Peyer's patch (tissue), 4 donors: ENCODE measurements around the gene URGCP. TPM values are rescaled to one million over a fixed set of nuclear protein-coding genes. Genes with fewer than 3 reads are reported as not detected.

Source experiments
- DNase-seq, 3 donors: peaks; one replicate each; pipeline ENCODE4 v3.0.0-alpha.2; 2017 to 2019
- H3K27ac ChIP-seq, 4 donors: fragments of 200-600 bp; sonication (generic); one replicate each; pipeline ENCODE4 v1.5.1; 2016 to 2019
- H3K27me3 ChIP-seq, 2 donors: fragments of 200-600 bp; sonication (generic); one replicate each; pipeline ENCODE4 v1.5.1; 2019
- H3K36me3 ChIP-seq, 3 donors: fragments of 200-600 bp; sonication (generic); one replicate each; pipeline ENCODE4 v1.5.1; 2016 to 2019
- H3K4me1 ChIP-seq, 4 donors: fragments of 200-600 bp; sonication (generic); one replicate each; pipeline ENCODE4 v1.5.1; 2016 to 2019
- H3K4me3 ChIP-seq, 4 donors: fragments of 200-600 bp; sonication (generic); 1 replicate in 3 of 4; 2 replicates in 1 of 4; pipeline ENCODE4 v1.5.1; 2016 to 2019; ENCODE audit warnings: mild to moderate bottlenecking in 1 of 4
- H3K9me3 ChIP-seq, 4 donors: fragments of 200-600 bp; sonication (generic); one replicate each; pipeline ENCODE4 v1.5.1; 2016 to 2019; ENCODE audit warnings: mild to moderate bottlenecking in 1 of 4
- POLR2A ChIP-seq, 2 donors: fragments of 450-650 bp; IDR thresholded peaks; one replicate each; pipeline ENCODE4 v1.5.1; 2017; ENCODE audit warnings: antibody characterized with exemption in 2 of 2, mild to moderate bottlenecking in 2 of 2, moderate library complexity in 2 of 2
- total RNA-seq, 4 donors: library from RNA; depleted of rRNA; stranded (reverse); fragments of >200 nt; gene quantifications; one replicate each; pipeline ENCODE4 v1.1.0, GENCODE V29; 2016
- TF ChIP-seq, protein P1 (sequence below), 6 experiments: fragments of 450-650 bp in 4 of 6; fragments of 200-600 bp in 2 of 6; sonication (generic) in 1 of 6; IDR thresholded peaks; one replicate each; pipeline ENCODE4 v1.5.1; 2017 to 2019; ENCODE audit warnings: antibody characterized with exemption in 6 of 6, mild to moderate bottlenecking in 3 of 6, moderate library complexity in 1 of 6

URGCP gene
- total RNA-seq, 4 donors from 2014 or later: 43.7 to 91.0 (median 80.3) TPM

DNA sequence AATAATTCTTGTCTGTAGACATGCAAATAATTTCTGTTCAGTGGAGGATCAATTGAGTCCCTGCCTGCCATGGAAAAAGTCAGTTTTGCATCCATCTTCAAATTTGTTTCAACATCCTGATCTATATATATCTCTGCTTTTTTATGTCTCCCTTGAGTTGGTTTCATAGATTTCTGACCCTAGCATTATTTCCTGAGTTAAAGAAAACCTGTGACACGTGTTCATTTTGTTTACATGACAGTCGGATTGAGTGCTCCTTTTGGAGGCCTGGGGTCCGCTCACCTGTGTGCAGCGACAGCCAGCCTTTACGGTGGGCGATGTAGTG, 37.8 kb downstream of the URGCP start:
- H3K36me3 ChIP-seq: peaks cover 0 to 16% (median 0%) of the 10 kb centered on the region in 3 donors
- peak overlapping the region; percentile 79 to 95 (median 88) for H3K4me3 ChIP-seq
- no peaks in the 10 kb centered on the region for H3K9me3 ChIP-seq
- H3K27me3 ChIP-seq: no peaks in the 10 kb centered on the region
- DNase-seq: no peak
- no peak for TF ChIP-seq POLR2A (IDR thresholded peaks at IDR 0.05)
- peaks cover 0 to 33% (median 5%) of the 10 kb centered on the region in 4 donors for H3K4me1 ChIP-seq
- H3K27ac ChIP-seq: peak overlapping the region; percentile 77 to 87 (median 82)

DNA sequence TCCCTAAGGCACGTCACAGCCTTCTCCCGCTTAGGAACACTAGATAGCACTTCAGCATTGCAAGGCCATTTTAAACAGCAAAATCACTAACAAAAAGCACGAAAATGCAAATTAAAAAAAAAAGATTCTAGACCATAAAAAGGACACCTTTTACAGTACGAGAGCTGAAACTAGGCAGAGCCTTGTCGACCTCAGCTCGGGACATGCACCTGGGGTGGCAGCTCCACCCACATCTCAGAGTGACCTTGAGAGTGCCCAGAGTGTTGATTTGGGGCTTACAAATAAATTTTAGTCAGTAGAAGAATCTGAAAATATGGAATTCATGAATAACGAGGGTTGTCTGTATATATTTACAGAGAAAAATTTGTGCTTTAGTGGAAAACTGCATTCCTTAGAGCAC, 38.2 kb downstream of the URGCP start:
- peak overlapping the region in 2 of 4 donors; percentile 87 to 95 for H3K4me3 ChIP-seq
- peaks cover 0 to 28% (median 4%) of the 10 kb centered on the region in 4 donors for H3K4me1 ChIP-seq
- no peak for TF ChIP-seq POLR2A (IDR thresholded peaks at IDR 0.05)
- TF ChIP-seq, protein P1, sequence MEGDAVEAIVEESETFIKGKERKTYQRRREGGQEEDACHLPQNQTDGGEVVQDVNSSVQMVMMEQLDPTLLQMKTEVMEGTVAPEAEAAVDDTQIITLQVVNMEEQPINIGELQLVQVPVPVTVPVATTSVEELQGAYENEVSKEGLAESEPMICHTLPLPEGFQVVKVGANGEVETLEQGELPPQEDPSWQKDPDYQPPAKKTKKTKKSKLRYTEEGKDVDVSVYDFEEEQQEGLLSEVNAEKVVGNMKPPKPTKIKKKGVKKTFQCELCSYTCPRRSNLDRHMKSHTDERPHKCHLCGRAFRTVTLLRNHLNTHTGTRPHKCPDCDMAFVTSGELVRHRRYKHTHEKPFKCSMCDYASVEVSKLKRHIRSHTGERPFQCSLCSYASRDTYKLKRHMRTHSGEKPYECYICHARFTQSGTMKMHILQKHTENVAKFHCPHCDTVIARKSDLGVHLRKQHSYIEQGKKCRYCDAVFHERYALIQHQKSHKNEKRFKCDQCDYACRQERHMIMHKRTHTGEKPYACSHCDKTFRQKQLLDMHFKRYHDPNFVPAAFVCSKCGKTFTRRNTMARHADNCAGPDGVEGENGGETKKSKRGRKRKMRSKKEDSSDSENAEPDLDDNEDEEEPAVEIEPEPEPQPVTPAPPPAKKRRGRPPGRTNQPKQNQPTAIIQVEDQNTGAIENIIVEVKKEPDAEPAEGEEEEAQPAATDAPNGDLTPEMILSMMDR (IDR thresholded peaks at IDR 0.05): no peak
- H3K27me3 ChIP-seq: no peaks in the 10 kb centered on the region
- H3K27ac ChIP-seq: peak overlapping the region in 1 of 4 donors; percentile 77
- DNase-seq: no peak
- no peaks in the 10 kb centered on the region for H3K9me3 ChIP-seq
- H3K36me3 ChIP-seq: peaks cover 0 to 16% (median 0%) of the 10 kb centered on the region in 3 donors

DNA sequence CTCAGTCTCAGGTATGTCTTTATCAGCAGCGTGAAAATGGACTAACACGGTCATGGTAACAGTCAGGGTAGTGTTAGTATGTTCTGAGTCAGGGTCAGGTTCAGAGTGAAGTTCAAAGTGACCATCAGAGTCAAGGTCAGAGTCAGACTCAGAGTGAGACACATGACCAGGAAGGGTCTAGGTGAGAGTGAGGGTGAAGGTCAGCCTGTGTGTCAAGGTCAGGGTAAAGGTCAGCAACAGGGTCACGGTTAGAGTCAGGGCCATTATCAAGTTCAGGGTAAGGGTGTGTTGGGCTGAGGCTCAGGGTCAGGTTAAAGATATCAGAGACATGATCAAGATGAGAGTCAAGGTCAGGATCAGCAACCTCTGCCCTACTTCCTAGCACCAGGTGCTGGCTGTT, 41.1 kb downstream of the URGCP start:
- peaks cover 0 to 15% (median 2%) of the 10 kb centered on the region in 4 donors for H3K4me1 ChIP-seq
- TF ChIP-seq, protein P1 (IDR thresholded peaks at IDR 0.05): no peak
- no peak for TF ChIP-seq POLR2A (IDR thresholded peaks at IDR 0.05)
- H3K4me3 ChIP-seq: no peak overlapping the region
- no peak for DNase-seq
- H3K36me3 ChIP-seq: peaks cover 0 to 16% (median 0%) of the 10 kb centered on the region in 3 donors
- no peaks in the 10 kb centered on the region for H3K9me3 ChIP-seq
- no peak overlapping the region for H3K27ac ChIP-seq
- H3K27me3 ChIP-seq: no peaks in the 10 kb centered on the region

DNA sequence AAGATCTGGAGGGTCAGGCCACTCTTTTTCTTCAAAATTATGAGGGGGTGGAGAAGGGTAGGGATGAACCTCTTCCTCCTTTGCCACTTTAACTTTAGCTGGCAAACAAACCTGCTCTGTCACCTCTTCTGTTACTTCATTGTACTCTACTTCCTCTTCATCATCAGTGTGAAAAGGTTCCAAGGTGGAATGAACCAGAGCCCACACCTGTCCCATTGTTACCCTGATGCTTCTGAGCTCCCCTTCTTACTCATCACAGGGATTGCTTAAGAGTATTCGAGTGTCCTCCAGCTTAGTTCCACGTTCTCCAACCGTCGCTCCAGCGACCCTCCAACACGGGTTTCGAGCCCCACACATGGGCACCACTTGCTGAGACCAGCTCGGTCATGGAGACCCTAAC, 42.3 kb downstream of the URGCP start:
- H3K4me1 ChIP-seq: peaks cover 0 to 9% (median 0%) of the 10 kb centered on the region in 4 donors
- H3K9me3 ChIP-seq: no peaks in the 10 kb centered on the region
- peaks cover 0 to 16% (median 0%) of the 10 kb centered on the region in 3 donors for H3K36me3 ChIP-seq
- TF ChIP-seq POLR2A (IDR thresholded peaks at IDR 0.05): no peak
- TF ChIP-seq, protein P1 (IDR thresholded peaks at IDR 0.05): no peak
- DNase-seq: no peak
- H3K4me3 ChIP-seq: no peak overlapping the region
- H3K27ac ChIP-seq: no peak overlapping the region
- H3K27me3 ChIP-seq: no peaks in the 10 kb centered on the region

DNA sequence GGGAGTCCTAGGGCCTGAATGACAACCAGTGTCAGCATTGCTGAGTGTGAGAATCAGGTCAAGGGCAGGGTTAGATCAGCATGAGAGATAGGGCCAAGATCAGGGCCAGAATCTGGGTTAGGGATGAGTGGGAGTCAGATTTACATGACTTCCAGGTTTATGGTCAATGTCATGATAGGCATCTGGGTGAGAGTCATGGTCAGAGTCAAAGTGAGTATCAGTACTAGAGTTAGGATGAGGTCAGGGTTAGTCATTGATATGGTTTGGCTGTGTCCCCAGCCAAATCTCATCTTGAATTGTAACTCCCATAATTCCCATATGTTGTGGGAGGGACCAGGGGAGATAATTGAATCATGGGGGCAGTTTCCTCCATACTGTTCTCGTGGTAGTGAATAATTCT, 49.4 kb downstream of the URGCP start:
- Histone ChIP-seq H3K27ac (no peak overlapping the region), H3K9me3 (no peaks in the 10 kb centered on the region), H3K4me3 (no peak overlapping the region), H3K36me3 (no peaks in the 10 kb centered on the region), H3K27me3 (no peaks in the 10 kb centered on the region), H3K4me1 (no peaks in the 10 kb centered on the region)
- DNase-seq: no peak
- TF ChIP-seq, protein P1 (IDR thresholded peaks at IDR 0.05): no peak

DNA sequence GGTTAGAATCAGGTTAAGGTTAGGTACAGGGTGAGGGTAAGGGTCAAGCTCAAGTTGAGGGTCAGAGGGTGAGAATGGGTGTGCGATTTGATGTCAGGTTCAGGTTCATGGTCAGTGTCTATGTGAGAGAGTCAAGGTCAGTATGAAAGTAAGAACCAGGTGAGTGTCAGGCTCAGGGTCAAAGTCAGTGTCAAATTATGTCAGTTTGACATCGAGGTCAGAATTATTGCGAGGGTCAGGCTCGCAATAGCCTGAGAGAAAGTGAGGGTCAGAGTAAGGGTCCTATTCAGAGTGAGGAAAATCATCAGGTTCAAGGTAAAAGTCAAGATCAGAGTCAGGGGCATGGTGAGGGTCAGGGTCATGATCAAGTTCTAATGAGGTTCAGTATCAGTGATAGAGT, 50.1 kb downstream of the URGCP start:
- DNase-seq: no peak
- H3K27me3 ChIP-seq: no peaks in the 10 kb centered on the region
- no peaks in the 10 kb centered on the region for H3K9me3 ChIP-seq
- no peaks in the 10 kb centered on the region for H3K36me3 ChIP-seq
- H3K4me1 ChIP-seq: no peaks in the 10 kb centered on the region
- no peak overlapping the region for H3K4me3 ChIP-seq
- H3K27ac ChIP-seq: no peak overlapping the region
- no peak for TF ChIP-seq POLR2A (IDR thresholded peaks at IDR 0.05)
- TF ChIP-seq, protein P1 (IDR thresholded peaks at IDR 0.05): no peak
